GM21447 (cell line): ENCODE measurements around the gene RIMBP3C.
"Not testable (repeated sequence)": the region's sequence is repeated elsewhere in the genome, so short reads cannot be mapped to it uniquely, and the experiment has no call there.

Source experiments
- ATAC-seq: cut with Tn5 transposase; IDR thresholded peaks from one replicate; pipeline ENCODE4 v1.9.1; 2021; ENCODE audit not compliant: unreplicated experiment

RIMBP3C gene, protein sequence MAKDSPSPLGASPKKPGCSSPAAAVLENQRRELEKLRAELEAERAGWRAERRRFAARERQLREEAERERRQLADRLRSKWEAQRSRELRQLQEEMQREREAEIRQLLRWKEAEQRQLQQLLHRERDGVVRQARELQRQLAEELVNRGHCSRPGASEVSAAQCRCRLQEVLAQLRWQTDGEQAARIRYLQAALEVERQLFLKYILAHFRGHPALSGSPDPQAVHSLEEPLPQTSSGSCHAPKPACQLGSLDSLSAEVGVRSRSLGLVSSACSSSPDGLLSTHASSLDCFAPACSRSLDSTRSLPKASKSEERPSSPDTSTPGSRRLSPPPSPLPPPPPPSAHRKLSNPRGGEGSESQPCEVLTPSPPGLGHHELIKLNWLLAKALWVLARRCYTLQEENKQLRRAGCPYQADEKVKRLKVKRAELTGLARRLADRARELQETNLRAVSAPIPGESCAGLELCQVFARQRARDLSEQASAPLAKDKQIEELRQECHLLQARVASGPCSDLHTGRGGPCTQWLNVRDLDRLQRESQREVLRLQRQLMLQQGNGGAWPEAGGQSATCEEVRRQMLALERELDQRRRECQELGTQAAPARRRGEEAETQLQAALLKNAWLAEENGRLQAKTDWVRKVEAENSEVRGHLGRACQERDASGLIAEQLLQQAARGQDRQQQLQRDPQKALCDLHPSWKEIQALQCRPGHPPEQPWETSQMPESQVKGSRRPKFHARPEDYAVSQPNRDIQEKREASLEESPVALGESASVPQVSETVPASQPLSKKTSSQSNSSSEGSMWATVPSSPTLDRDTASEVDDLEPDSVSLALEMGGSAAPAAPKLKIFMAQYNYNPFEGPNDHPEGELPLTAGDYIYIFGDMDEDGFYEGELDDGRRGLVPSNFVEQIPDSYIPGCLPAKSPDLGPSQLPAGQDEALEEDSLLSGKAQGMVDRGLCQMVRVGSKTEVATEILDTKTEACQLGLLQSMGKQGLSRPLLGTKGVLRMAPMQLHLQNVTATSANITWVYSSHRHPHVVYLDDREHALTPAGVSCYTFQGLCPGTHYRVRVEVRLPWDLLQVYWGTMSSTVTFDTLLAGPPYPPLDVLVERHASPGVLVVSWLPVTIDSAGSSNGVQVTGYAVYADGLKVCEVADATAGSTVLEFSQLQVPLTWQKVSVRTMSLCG (N-terminal part only)

GRCh38 chr22:21551361-21551760 is at the start of gene RIMBP3C:
Gene RIMBP3C (minus strand): TSS chr22:21551461. CDS start chr22:21550976, 485 bp downstream.
- ATAC-seq, result not testable (repeated sequence)

DNA sequence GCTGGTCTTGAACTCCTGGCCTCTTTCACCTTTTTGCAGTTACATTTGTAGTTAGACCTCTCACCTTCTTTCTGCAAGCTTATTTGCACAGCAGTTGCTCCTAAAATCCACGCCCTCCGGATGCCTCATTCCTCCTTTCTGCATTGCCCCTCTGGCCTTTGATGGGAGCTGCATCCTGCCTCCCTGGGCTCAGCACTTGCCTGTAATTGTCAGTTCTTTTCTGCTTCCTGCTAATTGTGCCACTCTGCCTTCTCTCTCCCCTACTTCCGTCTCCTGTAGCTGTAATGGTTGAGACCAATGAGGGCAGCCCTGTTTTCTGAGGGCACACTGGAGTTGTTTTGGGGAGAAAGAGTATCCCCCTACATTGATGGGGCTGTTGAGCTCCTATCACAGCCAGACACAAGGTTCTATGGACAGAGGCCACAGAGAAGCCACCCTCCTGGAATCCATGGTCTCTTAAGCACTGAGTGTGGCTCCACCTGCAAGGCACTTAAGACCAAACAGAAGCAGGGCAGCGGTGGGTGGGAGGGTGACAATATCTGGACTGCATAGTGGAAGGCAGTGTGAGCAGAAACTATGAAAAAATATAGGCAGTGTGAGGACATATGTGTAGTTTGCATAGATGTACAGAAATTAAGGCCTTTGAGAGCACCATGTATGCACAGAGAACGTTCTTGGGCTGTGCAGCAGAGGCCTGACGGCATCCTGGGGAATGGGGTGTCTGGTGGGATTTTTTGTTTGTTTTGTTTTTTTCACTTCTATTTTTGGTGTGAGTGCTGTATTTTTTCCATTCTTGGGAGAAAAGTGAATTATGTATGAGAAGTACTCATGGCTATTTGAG is 48.0 kb upstream of the RIMBP3C start:
- ATAC-seq, result no peak

GRCh38 chr22:21598302-21598701 is 47.0 kb upstream of the RIMBP3C start:
- no peak for ATAC-seq

GRCh38 chr22:21596356-21597135 is 45.3 kb upstream of the RIMBP3C start:
- not testable (repeated sequence) for ATAC-seq

DNA sequence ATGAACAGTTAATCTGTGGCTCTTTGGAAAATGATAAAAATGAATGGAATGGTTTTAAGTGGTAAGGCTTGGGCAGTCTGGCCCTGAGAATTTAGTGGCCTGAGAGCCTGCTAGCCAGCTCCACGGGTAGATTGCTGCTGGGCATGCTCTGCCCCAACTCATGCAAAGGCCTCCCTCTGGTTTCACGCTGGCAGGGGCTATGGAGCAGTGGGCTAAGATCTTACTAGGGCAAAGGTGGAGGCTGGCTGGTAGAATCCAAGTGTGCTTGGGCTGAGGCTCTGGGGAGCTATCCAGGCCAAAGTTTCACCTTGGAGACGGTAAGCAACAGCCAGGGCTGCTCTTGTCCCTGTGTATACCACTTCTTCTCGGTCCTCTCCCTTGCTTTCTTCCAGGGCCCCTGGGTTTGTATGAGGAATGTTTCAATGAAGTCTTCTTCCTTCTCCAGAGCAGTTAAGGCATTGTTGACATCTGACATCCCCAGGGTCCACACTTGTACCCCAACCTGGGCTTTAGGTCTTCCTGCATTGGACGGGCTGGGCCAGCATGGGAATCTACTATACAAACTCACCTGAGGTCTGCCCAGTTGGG is 43.7 kb upstream of the RIMBP3C start:
- ATAC-seq, result no peak

GRCh38 chr22:21593406-21594232 is 42.4 kb upstream of the RIMBP3C start:
- ATAC-seq, result no peak

- ATAC-seq, result no peak
These were observed 41.2 kb upstream of the RIMBP3C start for GRCh38 chr22:21592422-21592821.

- no peak for ATAC-seq
These were observed 40.4 kb upstream of the RIMBP3C start for GRCh38 chr22:21591695-21592094.

DNA sequence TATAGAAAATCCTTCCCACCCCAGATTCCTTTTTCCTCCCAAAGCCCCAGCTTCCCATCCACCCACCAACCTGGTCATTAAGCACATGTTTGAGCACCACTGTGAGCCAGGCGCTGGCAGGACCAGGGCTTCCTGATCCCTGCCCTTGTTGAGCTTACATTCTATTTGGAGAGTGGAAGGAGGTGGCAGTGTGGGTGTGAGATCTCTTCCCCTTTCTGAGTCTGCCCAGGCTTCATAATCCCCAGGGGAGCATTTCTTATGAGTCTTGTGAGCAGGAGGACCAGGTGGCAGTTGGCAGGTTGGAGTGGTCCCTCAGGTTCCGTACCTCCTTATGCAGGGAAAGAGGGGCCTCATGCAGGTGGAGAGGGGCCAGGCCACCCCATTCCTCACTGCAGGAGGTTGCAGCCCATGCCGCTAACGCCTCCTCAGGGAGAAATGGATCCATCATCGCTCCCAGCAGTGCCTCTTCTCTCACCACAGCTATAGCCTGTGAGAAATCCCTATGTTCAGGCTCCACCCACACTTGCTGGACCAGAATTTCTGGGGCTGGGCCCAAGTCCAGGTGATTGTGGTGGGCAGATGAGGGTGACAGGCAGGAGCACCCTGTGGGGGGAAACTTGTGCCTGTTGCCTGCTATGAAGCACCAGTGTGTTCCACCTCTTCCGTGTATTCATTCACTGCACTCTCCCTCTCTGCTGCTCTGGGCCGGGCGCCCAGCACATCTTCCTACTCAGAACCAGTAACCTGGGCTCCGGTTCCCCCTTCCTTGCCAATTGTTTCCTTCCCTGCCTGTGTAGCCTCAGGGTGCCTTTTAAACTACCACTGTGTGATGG is 39.8 kb upstream of the RIMBP3C start:
- ATAC-seq, result no peak

DNA sequence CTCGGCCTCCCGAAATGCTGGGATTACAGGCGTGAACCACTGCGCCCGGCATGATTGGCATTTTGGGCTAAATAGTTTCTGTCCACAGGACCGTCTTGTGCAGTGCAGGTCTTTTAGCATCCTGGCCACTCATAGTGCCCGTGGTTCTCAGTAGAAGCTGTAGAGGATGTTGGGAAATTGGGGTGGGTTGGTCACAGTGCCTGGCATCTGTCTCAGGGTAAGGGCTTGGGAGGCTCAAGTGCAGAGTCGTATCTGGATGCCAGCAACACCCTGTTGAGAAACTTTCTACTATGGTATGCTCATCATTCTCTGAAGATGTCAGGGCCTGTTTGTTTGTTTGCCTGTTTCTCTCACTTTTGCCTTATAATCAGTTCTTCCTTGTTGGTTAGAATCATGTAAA is 38.1 kb upstream of the RIMBP3C start:
- no peak for ATAC-seq

DNA sequence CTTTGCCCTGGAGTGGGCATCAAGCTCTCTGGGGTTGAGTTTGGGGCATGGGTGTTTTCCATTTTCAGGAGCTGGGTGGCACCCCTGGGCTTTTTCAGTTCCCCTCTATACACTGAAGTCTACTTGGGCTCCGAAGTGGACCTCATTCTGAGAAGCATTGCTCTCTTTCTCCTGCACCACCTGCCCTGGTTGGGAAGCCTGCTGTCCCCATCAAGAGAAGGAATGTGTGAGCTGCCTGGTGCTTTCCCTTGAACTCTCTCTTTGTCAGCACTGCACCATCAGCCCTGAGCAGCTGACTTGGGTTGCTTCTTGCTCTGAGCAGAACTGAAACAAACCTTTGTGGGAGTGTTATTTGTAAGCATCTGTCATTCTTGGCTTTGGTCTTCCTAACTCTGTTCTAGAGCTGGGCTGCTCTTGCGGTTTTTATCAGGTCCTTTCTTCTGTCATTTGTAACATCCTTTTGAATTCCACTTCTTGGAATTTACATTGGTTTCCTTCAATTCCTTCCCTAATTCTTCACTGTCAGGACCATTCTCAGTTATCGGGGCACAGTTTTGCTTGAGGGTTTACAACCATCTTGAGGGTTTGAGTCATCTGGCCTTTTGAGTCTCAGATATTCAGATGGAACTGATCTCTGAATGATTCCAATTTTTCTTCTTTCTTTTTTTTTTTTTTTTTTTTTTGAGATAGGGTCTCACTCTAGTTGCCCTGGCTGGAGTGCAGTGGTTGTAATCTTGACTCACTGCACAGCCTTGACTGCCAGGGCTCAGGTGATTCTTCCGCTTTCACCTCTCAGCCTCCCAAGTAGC is 36.7 kb upstream of the RIMBP3C start:
- peak; percentile 91 for ATAC-seq

GRCh38 chr22:21585389-21585788 is 34.1 kb upstream of the RIMBP3C start:
- no peak for ATAC-seq

GRCh38 chr22:21582801-21583740 is 31.8 kb upstream of the RIMBP3C start:
- ATAC-seq, result no peak

DNA sequence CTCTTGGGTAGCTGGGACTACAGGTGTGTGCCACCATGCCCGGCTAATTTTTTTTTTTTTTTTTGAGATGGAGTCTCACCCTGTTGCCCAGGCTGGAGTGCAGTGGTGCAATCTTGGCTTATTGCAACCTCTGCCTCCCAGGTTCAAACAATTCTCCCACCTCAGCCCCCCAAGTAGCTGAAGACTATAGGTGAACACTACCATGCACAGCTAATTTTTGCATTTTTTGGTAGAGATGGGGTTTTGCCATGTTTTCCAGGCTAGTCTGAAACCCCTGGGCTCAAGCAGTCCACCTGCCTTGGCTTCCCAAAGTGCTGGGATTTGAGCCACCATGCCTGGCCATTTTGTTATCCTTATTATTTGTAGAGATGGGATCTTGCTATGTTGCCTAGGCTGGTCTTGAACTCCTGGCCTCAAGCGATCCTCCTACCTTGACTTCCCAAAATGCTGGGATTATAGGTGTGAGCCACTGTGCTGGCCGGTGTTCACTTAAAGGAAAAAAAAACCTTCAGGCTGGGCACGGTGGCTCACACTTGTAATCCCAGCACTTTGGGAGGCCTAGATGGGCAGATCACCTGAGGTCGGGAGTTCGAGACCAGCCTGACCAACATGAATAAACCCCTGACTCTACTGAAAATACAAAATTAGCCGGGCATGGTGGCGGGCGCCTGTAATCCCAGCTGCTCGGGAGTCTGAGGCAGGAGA is 29.9 kb upstream of the RIMBP3C start:
- not testable (repeated sequence) for ATAC-seq

DNA sequence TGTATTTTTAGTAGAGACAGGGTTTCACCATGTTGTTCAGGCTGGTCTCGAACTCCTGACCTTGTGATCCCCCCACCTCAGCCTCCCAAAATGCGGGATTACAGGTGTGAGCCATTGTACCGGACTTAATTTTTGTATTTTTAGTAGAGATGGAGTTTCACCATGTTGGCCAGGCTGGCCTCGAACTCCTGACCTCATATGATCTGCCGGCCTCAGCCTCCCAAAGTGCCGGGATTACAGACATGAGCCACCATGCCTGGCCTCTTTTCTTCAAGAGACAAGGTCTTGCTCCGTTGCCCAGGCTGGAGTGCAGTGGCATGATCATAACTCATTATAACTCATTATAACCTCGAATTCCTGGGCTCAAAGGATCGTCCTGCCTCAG is 29.4 kb upstream of the RIMBP3C start:
- ATAC-seq, result not testable (repeated sequence)
